BLaER1 treated with 17β-estradiol and CSF1 and Interleukin-3, amounts not matched to agents 10 nM and 100 nM (cell line): Measurements from ENCODE around the gene MYH11.

Experiments used
- H3K27ac ChIP-seq, 11 experiments: shearing (Covaris generic); formaldehyde crosslinking; 2 replicates each; pipeline ENCODE4 v1.8.1; 2022
- H3K27me3 ChIP-seq, 11 experiments: shearing (Covaris generic); formaldehyde crosslinking; 2 replicates each; pipeline ENCODE4 v1.8.1; 2022
- H3K36me3 ChIP-seq, 11 experiments: shearing (Covaris generic); formaldehyde crosslinking; 2 replicates each; pipeline ENCODE4 v1.8.1; 2022
- H3K4me1 ChIP-seq, 10 experiments: shearing (Covaris generic); formaldehyde crosslinking; 2 replicates each; pipeline ENCODE4 v1.8.1; 2022
- H3K4me2 ChIP-seq, 11 experiments: shearing (Covaris generic); formaldehyde crosslinking; 2 replicates each; pipeline ENCODE4 v1.8.1; 2022
- H3K4me3 ChIP-seq, 10 experiments: shearing (Covaris generic); formaldehyde crosslinking; 2 replicates each; pipeline ENCODE4 v1.8.1; 2022
- H3K9ac ChIP-seq, 11 experiments: shearing (Covaris generic); formaldehyde crosslinking; 2 replicates each; pipeline ENCODE4 v1.8.1; 2022
- H3K9me3 ChIP-seq, 11 experiments: shearing (Covaris generic); formaldehyde crosslinking; replicated peaks in 1 of 11; 2 replicates each; pipeline ENCODE4 v1.8.1; 2022
- H4K20me1 ChIP-seq, 11 experiments: shearing (Covaris generic); formaldehyde crosslinking; 2 replicates each; pipeline ENCODE4 v1.8.1; 2022
- Cebpa-rat ChIP-seq, 11 experiments: shearing (Covaris generic); IDR thresholded peaks; 2 replicates each; pipeline ENCODE4 v1.8.1; 2022

MYH11 gene

GRCh38 chr16:15830832-15831451 lies 25.9 kb downstream of the MYH11 start:
- H3K9me3 ChIP-seq, result no peaks in the 10 kb centered on the region
- no peak overlapping the region for H3K4me3 ChIP-seq

GRCh38 chr16:15829460-15829859 lies 27.4 kb downstream of the MYH11 start:
- no peak for TF ChIP-seq Cebpa-rat (IDR thresholded peaks at IDR 0.05)
- Histone ChIP-seq H3K4me2 (peak overlapping the region in 4 of 11 experiments; percentile 15 to 59 (median 36); a peak in 6 of 22 replicates), H3K27ac (no peak overlapping the region)

More at GRCh38 chr16:15830832-15831451, 25.9 kb downstream of the MYH11 start:
- Histone ChIP-seq H3K27ac (0 out of 22 replicates have a peak overlapping the region, but pooled peaks of 1 of the 11 experiments have one; percentile 1), H4K20me1 (no peaks in the 10 kb centered on the region; a peak in 1 of 22 replicates), H3K27me3 (no peaks in the 10 kb centered on the region), H3K36me3 (no peaks in the 10 kb centered on the region), H3K9ac (no peak overlapping the region), H3K4me2 (peak overlapping the region in 6 of 11 experiments; percentile 4 to 64 (median 54); a peak in 9 of 22 replicates), H3K4me1 (peaks cover 25 to 62% (median 47%) of the 10 kb centered on the region in 10 experiments)
- TF ChIP-seq Cebpa-rat (IDR thresholded peaks at IDR 0.05), result no peak

GRCh38 chr16:15827709-15828343 lies 29.0 kb downstream of the MYH11 start:
- Histone ChIP-seq H3K27ac (no peak overlapping the region), H3K4me2 (no peak overlapping the region), H3K4me1 (peaks cover 7 to 32% (median 21%) of the 10 kb centered on the region in 10 experiments; a peak in 18 of 20 replicates), H4K20me1 (no peaks in the 10 kb centered on the region; a peak in 1 of 22 replicates), H3K27me3 (no peaks in the 10 kb centered on the region), H3K36me3 (no peaks in the 10 kb centered on the region), H3K9me3 (no peaks in the 10 kb centered on the region), H3K9ac (no peak overlapping the region), H3K4me3 (no peak overlapping the region)
- no peak for TF ChIP-seq Cebpa-rat (IDR thresholded peaks at IDR 0.05)

More at GRCh38 chr16:15829460-15829859, 27.4 kb downstream of the MYH11 start:
- Histone ChIP-seq H3K4me3 (no peak overlapping the region), H3K9me3 (no peaks in the 10 kb centered on the region), H3K36me3 (no peaks in the 10 kb centered on the region), H4K20me1 (no peaks in the 10 kb centered on the region; a peak in 1 of 22 replicates), H3K4me1 (peaks cover 12 to 47% (median 33%) of the 10 kb centered on the region in 10 experiments), H3K9ac (no peak overlapping the region), H3K27me3 (no peaks in the 10 kb centered on the region)

- no peaks in the 10 kb centered on the region; a peak in 1 of 22 replicates for H4K20me1 ChIP-seq
- H3K9ac ChIP-seq, result no peak overlapping the region
- H3K4me1 ChIP-seq, result peaks cover 7 to 31% (median 20%) of the 10 kb centered on the region in 10 experiments; a peak in 18 of 20 replicates
- H3K27me3 ChIP-seq, result no peaks in the 10 kb centered on the region
- no peaks in the 10 kb centered on the region for H3K9me3 ChIP-seq
- no peaks in the 10 kb centered on the region for H3K36me3 ChIP-seq
- no peak overlapping the region for H3K4me2 ChIP-seq
- TF ChIP-seq Cebpa-rat (IDR thresholded peaks at IDR 0.05), result no peak
- no peak overlapping the region for H3K27ac ChIP-seq
- H3K4me3 ChIP-seq, result no peak overlapping the region
Measured at GRCh38 chr16:15827299-15827698, 29.5 kb downstream of the MYH11 start.

- H4K20me1 ChIP-seq, result no peaks in the 10 kb centered on the region; a peak in 1 of 22 replicates
- H3K27ac ChIP-seq, result no peak overlapping the region
- H3K9ac ChIP-seq, result no peak overlapping the region
Measured at GRCh38 chr16:15825750-15826305, 31.0 kb downstream of the MYH11 start.

GRCh38 chr16:15822957-15823356 lies 33.9 kb downstream of the MYH11 start:
- Histone ChIP-seq H3K27me3 (no peaks in the 10 kb centered on the region), H3K4me2 (peak overlapping the region in 1 of 11 experiments; percentile 20; a peak in 1 of 22 replicates), H3K4me1 (peaks cover 0 to 29% (median 11%) of the 10 kb centered on the region in 10 experiments; a peak in 12 of 20 replicates), H3K9ac (no peak overlapping the region), H3K4me3 (no peak overlapping the region), H3K9me3 (peaks cover 0 to 21% (median 18%) of the 10 kb centered on the region in 11 experiments; a peak in 13 of 22 replicates), H3K27ac (no peak overlapping the region), H4K20me1 (no peaks in the 10 kb centered on the region), H3K36me3 (no peaks in the 10 kb centered on the region)
- no peak for TF ChIP-seq Cebpa-rat (IDR thresholded peaks at IDR 0.05)

More at GRCh38 chr16:15825750-15826305, 31.0 kb downstream of the MYH11 start:
- Histone ChIP-seq H3K27me3 (no peaks in the 10 kb centered on the region), H3K4me2 (no peak overlapping the region), H3K36me3 (no peaks in the 10 kb centered on the region), H3K4me3 (no peak overlapping the region), H3K9me3 (no peaks in the 10 kb centered on the region), H3K4me1 (peaks cover 4 to 18% (median 14%) of the 10 kb centered on the region in 10 experiments)
- TF ChIP-seq Cebpa-rat (IDR thresholded peaks at IDR 0.05), result no peak

- H3K4me2 ChIP-seq, result peak overlapping the region in 4 of 11 experiments; percentile 38 to 65 (median 55); a peak in 9 of 22 replicates
- H3K9ac ChIP-seq, result peak overlapping the region in 1 of 11 experiments; percentile 24; a peak in 1 of 22 replicates
- no peaks in the 10 kb centered on the region for H4K20me1 ChIP-seq
- no peak overlapping the region for H3K4me3 ChIP-seq
- no peaks in the 10 kb centered on the region for H3K36me3 ChIP-seq
- no peaks in the 10 kb centered on the region for H3K27me3 ChIP-seq
- peaks cover 18 to 41% (median 33%) of the 10 kb centered on the region in 11 experiments for H3K9me3 ChIP-seq
- peaks cover 0 to 35% (median 11%) of the 10 kb centered on the region in 10 experiments; a peak in 12 of 20 replicates for H3K4me1 ChIP-seq
- H3K27ac ChIP-seq, result 0 out of 22 replicates have a peak overlapping the region, but pooled peaks of 1 of the 11 experiments have one; percentile 3
- TF ChIP-seq Cebpa-rat (IDR thresholded peaks at IDR 0.05), result no peak
Measured at GRCh38 chr16:15820837-15821236, 36.0 kb downstream of the MYH11 start.

GRCh38 chr16:15819046-15819445 lies 37.8 kb downstream of the MYH11 start:
- no peak for TF ChIP-seq Cebpa-rat (IDR thresholded peaks at IDR 0.05)
- Histone ChIP-seq H3K4me2 (no peak overlapping the region), H3K9ac (no peak overlapping the region), H3K4me3 (no peak overlapping the region), H3K27me3 (no peaks in the 10 kb centered on the region), H3K4me1 (peaks cover 0 to 37% (median 15%) of the 10 kb centered on the region in 10 experiments; a peak in 13 of 20 replicates), H3K27ac (no peak overlapping the region), H3K9me3 (peaks cover 34 to 55% (median 47%) of the 10 kb centered on the region in 11 experiments), H4K20me1 (no peaks in the 10 kb centered on the region), H3K36me3 (no peaks in the 10 kb centered on the region)

- Histone ChIP-seq H3K36me3 (no peaks in the 10 kb centered on the region), H3K4me1 (peaks cover 4 to 49% (median 31%) of the 10 kb centered on the region in 10 experiments), H3K27ac (no peak overlapping the region), H4K20me1 (no peaks in the 10 kb centered on the region), H3K9me3 (peaks cover 34 to 55% (median 47%) of the 10 kb centered on the region in 11 experiments), H3K4me3 (no peak overlapping the region), H3K9ac (no peak overlapping the region), H3K4me2 (no peak overlapping the region), H3K27me3 (no peaks in the 10 kb centered on the region)
- no peak for TF ChIP-seq Cebpa-rat (IDR thresholded peaks at IDR 0.05)
Measured at GRCh38 chr16:15817446-15817845, 39.4 kb downstream of the MYH11 start.
